Cerebellar nuclear complex (tissue), 1 donor: Measurements from ENCODE around the gene ATPAF1.

Source experiments
- DNase-seq, 2 experiments: peaks; one replicate each; lab custom pipeline; 2025; lab: John Stamatoyannopoulos, UW

Gene ATPAF1

DNA sequence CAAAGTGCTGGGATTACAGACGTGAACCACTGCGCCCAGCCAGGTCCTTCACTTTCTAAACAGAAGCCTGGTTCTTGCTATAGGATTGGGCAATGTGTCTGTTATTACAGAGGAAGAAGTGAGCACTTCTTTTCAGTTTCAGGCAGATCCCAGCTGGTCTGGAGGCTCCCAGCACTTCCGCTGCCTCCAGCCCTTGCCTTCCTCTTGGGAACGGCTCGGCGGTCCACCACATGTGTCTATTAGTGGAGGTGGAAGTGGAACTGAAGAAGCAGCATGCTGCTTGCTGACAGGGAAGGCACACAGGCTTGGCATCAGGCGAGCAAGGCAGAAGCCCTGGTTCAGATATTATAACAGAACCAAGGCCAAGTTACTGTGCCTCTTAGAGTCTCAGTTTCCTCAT lies 81.1 kb downstream of the ATPAF1 start:
- DNase-seq: no peak

DNA sequence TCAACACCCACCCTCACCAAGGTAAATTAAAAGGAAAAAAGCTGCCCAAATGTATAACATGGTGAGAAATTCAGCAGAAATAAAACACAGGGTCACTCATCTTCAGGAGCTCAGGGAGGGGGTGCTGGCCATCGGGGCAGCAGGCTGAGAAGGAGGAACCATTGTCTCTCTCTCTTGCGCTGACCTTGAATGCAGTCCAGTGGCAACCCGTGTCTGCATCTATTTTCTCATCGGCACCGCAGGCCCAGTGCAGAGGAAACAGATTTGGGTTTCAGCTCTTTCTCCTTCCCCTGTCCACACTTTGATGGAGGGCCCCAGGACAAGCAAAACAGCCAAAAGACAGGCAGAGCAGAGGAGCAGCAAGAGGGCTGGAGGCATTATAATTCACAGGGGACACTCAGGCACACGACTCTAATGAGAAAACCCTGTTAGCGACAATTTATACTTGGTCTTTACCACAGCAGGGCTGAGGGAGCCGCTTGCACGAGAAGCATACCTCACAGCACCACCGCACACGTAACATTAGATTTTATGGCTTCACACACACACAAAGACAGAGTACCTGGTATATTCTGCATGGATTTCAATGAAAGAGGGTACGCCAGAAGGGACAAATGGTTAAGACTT lies 82.7 kb downstream of the ATPAF1 start:
- no peak for DNase-seq

DNA sequence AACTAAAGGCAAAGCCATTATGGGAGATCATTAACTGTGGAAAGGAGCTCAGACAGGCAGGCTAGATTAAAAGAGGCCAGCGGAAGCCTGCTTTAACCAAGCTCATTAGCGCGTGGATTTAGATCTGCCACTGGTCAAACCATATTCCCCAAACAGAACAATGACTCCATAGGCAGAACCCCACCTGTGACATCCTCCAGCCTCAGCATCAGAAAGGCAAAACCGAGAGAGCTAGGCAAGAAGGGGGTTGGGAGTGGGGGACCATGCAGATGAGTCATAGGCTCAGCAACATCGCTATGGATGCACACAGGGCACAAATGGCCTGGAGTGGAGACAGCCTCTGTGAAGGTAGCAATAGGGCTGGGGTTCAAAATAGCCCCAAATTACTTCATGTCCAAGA lies 84.7 kb downstream of the ATPAF1 start:
- DNase-seq: no peak

DNA sequence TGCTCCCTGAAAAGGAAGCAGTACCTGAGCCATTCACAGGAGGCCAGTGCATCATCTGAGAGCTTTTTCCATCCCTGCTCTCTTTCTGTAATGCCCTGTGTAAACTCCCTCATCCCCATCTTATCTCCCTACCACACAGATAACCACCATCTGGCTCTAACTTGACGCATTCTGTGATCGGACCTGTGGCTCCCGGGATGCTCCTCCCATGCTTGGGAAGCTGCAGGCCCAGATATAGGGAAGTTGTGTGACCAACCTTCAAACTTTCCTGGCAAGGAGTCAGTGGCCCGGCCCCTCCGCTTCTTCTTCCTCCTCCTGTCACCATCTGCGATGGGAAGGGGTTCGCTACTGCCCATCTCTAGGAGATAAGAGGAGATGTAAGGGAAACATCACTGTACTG lies 85.2 kb downstream of the ATPAF1 start:
- DNase-seq: no peak
